ENCODE measurements around the gene HES7.

The HES7 gene

GRCh38 chr17:8164815-8165131 is 40.9 kb upstream of the HES7 start:
- no peak overlapping the region for H3K4me3 ChIP-seq (ENCODE audit: severe bottlenecking)
- ATAC-seq (ENCODE audit: low read depth): no peak
- H3K9me3 ChIP-seq (ENCODE audit: severe bottlenecking): no peaks in the 10 kb centered on the region
- H3K4me1 ChIP-seq (ENCODE audit: insufficient read depth, poor library complexity, severe bottlenecking): peaks cover 18% of the 10 kb centered on the region
- H3K27me3 ChIP-seq (ENCODE audit: insufficient read depth, poor library complexity, severe bottlenecking): no peaks in the 10 kb centered on the region
- TF ChIP-seq CTCF (IDR thresholded peaks at IDR 0.05; ENCODE audit: poor library complexity, severe bottlenecking): no peak
- no peak for DNase-seq (ENCODE audit: low spot score)
- peak overlapping the region; percentile 73 for H3K27ac ChIP-seq (ENCODE audit: poor library complexity, severe bottlenecking)
- peaks cover 19% of the 10 kb centered on the region for H3K36me3 ChIP-seq (ENCODE audit: low read depth)

- Histone ChIP-seq H3K4me3 (ENCODE audit: severe bottlenecking) (no peak overlapping the region), H3K36me3 (ENCODE audit: low read depth) (peaks cover 25% of the 10 kb centered on the region), H3K27me3 (ENCODE audit: insufficient read depth, poor library complexity, severe bottlenecking) (no peaks in the 10 kb centered on the region), H3K9me3 (ENCODE audit: severe bottlenecking) (no peaks in the 10 kb centered on the region), H3K27ac (ENCODE audit: poor library complexity, severe bottlenecking) (peak overlapping the region; percentile 73), H3K4me1 (ENCODE audit: insufficient read depth, poor library complexity, severe bottlenecking) (peaks cover 18% of the 10 kb centered on the region)
- ATAC-seq (ENCODE audit: low read depth) (peak; percentile 36; the same call in 2 of the 3 replicates), DNase-seq (ENCODE audit: low spot score) (no peak)
- no peak for TF ChIP-seq CTCF (IDR thresholded peaks at IDR 0.05; ENCODE audit: poor library complexity, severe bottlenecking)
Measured at GRCh38 chr17:8163978-8164814, 40.3 kb upstream of the HES7 start.

GRCh38 chr17:8162997-8163977 is 39.4 kb upstream of the HES7 start:
- Histone ChIP-seq H3K27ac (ENCODE audit: poor library complexity, severe bottlenecking) (peak overlapping the region; percentile 73), H3K9me3 (ENCODE audit: severe bottlenecking) (no peaks in the 10 kb centered on the region), H3K4me3 (ENCODE audit: severe bottlenecking) (peak overlapping the region; percentile 93), H3K27me3 (ENCODE audit: insufficient read depth, poor library complexity, severe bottlenecking) (no peaks in the 10 kb centered on the region), H3K36me3 (ENCODE audit: low read depth) (peaks cover 29% of the 10 kb centered on the region), H3K4me1 (ENCODE audit: insufficient read depth, poor library complexity, severe bottlenecking) (peaks cover 18% of the 10 kb centered on the region)
- TF ChIP-seq CTCF (IDR thresholded peaks at IDR 0.05; ENCODE audit: poor library complexity, severe bottlenecking): no peak
- ATAC-seq (ENCODE audit: low read depth): peak; percentile 23; the same call in 1 of the 3 replicates
- no peak for DNase-seq (ENCODE audit: low spot score)

- ATAC-seq (ENCODE audit: low read depth) (peak; percentile 51), DNase-seq (ENCODE audit: low spot score) (no peak)
- peaks cover 18% of the 10 kb centered on the region for H3K4me1 ChIP-seq (ENCODE audit: insufficient read depth, poor library complexity, severe bottlenecking)
- H3K36me3 ChIP-seq (ENCODE audit: low read depth): peaks cover 31% of the 10 kb centered on the region
- H3K4me3 ChIP-seq (ENCODE audit: severe bottlenecking): peak within 1 kb of the TSS; percentile 93
- peak within 1 kb of the TSS; percentile 73 for H3K27ac ChIP-seq (ENCODE audit: poor library complexity, severe bottlenecking)
- TF ChIP-seq CTCF (IDR thresholded peaks at IDR 0.05; ENCODE audit: poor library complexity, severe bottlenecking): no peak
- H3K27me3 ChIP-seq (ENCODE audit: insufficient read depth, poor library complexity, severe bottlenecking): no peaks in the 10 kb centered on the region
- H3K9me3 ChIP-seq (ENCODE audit: severe bottlenecking): no peaks in the 10 kb centered on the region
Measured at GRCh38 chr17:8162233-8162996, 38.5 kb upstream of the HES7 start, which contains the start of gene VAMP2. Gene VAMP2 (minus strand): TSS chr17:8162948. CDS start chr17:8162879, 69 bp downstream.

Data from RWPE2 (cell line).